D721Med (cell line): ENCODE results near the gene MLC1.
"Not testable (repeated sequence)": the region's sequence is repeated elsewhere in the genome, so short reads cannot be mapped to it uniquely, and the experiment has no call there.

Experiments used
- DNase-seq: peaks from one replicate; pipeline ENCODE4 v3.0.0; 2011; ENCODE audit warnings: low spot score; ENCODE audit not compliant: insufficient read length
- FAIRE-seq: peaks from 2 replicates; lab custom pipeline; 2011; peaks lifted over from hg19 to GRCh38; lab: Jason Lieb, UNC
- TF ChIP-seq, protein P1 (sequence below): IDR thresholded peaks from 2 replicates; pipeline ENCODE4 v1.5.1; 2012; ENCODE audit warnings: mild to moderate bottlenecking, control low read depth; ENCODE audit not compliant: insufficient read depth; ENCODE audit errors: missing control alignments

MLC1 gene

DNA sequence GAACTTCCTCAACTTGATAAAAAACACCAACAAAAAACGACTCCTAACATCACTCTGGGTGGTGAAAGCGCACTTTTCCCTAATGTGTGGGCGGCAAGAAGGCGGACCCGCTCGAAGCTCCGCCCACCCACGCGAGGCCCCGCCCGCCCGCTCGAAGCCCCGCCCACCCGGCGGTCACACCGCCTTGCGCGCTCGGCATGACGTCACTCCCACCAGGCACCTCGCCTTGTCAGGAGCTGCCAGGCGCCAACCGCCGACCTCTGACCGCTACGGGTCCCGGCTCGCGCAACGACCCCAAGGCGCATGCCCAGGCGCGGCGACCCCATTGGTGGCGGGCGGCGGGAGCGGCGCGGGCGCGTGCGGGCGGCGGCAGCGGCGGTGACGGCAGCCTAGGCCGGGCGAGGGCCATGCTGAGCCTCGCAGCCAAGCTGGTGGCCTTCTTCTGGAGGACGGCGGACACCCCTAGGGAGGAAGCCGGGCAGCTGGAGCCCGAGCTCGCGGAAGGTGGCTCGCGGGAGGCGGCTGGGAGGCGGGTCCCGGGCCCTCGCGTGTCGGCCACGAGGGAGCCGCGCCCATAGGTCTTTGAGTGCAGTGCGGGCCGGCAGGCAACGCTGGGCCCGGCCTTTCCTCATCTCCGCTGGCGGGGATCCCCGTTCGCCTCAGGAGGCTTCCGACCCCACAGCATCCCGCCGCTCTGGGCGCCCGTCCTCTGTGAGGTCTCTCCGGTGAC is 4.6 kb upstream of the MLC1 start, which contains the start of gene MOV10L1:
Gene MOV10L1 (plus strand): TSS at position 325 of the 730 bp plus-strand sequence. CDS start 83 bp downstream, at position 408.
- TF ChIP-seq, protein P1, sequence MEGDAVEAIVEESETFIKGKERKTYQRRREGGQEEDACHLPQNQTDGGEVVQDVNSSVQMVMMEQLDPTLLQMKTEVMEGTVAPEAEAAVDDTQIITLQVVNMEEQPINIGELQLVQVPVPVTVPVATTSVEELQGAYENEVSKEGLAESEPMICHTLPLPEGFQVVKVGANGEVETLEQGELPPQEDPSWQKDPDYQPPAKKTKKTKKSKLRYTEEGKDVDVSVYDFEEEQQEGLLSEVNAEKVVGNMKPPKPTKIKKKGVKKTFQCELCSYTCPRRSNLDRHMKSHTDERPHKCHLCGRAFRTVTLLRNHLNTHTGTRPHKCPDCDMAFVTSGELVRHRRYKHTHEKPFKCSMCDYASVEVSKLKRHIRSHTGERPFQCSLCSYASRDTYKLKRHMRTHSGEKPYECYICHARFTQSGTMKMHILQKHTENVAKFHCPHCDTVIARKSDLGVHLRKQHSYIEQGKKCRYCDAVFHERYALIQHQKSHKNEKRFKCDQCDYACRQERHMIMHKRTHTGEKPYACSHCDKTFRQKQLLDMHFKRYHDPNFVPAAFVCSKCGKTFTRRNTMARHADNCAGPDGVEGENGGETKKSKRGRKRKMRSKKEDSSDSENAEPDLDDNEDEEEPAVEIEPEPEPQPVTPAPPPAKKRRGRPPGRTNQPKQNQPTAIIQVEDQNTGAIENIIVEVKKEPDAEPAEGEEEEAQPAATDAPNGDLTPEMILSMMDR, result no peak
- no peak for DNase-seq
- no peak for FAIRE-seq

DNA sequence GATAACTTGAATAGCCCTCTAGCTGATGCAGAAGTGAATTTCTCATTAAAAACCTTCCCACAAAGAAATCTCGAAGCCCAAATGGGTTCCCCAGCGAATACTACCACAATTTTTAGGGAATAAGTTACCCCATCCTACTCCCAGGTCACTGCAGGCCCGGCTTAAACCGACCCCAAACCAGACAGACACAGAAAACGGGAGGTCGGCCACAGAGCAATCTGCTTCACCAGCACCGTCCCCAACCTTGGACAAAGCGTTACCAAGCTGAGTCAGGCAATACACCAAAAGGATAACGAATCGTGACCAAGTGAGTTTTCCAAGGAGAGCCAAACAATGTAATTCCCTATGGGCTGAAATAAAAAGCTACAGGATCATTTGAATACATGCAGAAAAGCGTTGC is 4.0 kb upstream of the MLC1 start:
- no peak for DNase-seq
- FAIRE-seq, result no peak
- TF ChIP-seq, protein P1, result no peak

DNA sequence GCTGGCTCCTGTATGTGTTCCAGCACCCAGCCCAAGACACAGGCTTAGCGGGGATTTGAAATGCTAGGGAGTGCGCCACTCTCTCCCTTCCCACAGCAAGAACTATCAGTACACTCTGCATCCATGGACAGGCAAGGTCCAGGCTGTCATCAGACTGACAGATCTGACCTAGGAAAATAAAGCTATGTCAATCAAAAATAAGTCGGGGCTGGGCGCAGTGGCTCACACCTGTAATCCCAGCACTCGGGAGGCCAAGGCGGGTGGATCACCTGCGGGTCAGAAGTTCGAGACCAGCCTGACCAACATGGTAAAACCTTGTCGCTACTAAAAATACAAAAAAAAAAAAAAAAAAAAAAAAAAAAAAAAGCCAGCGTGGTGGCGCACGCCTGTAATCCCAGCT is 2.9 kb upstream of the MLC1 start:
- TF ChIP-seq, protein P1, result no peak
- DNase-seq (no peak), FAIRE-seq (no peak)

DNA sequence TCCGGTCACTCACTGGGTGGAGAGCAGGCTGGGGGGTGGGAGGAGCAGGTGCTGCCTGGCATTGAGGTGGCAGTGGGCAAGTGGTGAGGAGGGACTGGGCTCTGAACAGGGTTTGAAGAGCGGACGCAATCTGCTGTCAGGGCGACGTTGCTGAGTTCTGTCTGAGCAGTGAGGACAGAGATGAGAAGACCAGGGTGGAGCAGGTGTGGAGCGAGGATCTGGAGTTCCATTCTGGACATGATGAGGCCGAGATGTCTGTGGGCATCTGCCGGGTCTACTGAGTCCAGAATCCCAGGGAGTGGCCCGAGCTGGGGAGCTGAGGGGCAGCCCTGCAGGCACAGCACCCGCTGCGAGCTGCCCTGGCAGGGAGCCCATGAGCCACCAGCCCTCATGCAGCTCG is 2.4 kb upstream of the MLC1 start:
- DNase-seq (no peak), FAIRE-seq (no peak)
- TF ChIP-seq, protein P1, result no peak

DNA sequence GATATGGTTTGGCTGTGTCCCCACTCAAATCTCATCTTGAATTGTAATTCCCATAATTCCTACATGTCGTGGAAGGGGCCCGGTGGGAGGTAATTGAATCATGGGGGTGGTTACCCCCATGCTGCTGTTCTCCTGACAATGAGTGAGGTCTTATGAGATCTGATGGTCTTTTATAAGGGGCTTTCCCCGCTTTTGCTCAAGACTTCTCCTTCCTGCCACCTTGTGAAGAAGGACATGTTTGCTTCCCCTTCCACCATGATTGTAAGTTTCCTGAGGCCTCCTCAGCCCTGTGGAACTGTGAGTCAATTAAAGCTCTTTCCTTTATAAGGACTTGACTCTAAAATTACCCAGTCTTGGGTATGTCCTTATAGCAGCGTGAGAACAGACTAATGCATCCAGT is 1.7 kb upstream of the MLC1 start:
- FAIRE-seq, DNase-seq: not testable (repeated sequence)

DNA sequence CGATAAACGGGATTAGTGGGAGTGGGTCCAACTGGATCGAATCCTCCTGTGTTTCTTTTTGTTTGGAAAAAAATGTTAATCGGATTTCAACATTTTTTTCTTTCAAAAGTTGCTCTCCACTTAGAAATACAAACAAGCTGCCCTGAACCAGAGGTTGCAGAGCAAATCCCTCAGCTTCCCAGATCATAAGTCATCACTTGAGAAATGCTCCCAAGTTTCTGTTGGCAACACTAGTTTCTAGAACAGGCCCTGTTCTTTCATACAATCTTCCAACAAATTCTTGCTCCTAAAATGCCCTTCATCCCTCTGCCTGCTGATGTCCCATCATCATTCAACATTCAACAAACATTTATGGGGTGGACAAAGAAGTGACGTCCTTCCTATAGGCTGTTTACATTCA is 1.3 kb upstream of the MLC1 start:
- TF ChIP-seq, protein P1, result no peak
- DNase-seq, result no peak
- FAIRE-seq, result no peak

DNA sequence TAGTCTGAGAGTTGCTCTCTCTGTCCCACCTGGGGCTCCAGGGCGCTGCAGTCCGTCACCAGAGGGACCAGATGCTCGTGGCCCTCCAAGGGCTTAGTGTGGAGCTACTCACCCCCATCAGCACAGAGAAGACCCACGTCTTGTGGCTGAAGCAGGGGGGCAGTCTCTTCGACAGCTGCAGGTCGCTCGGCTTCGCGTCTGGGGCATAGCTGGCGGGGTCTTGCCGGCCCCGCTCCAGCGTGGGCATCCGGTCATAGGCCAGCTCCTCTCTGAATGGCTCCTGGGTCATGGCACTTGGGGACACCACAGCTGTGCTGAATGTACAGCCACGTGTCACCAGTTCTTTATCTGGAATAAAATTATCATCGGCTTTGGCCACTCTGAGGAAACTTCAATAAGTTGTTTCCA is 608 bp downstream of the MLC1 start:
- TF ChIP-seq, protein P1, result no peak
- FAIRE-seq (no peak), DNase-seq (no peak)

DNA sequence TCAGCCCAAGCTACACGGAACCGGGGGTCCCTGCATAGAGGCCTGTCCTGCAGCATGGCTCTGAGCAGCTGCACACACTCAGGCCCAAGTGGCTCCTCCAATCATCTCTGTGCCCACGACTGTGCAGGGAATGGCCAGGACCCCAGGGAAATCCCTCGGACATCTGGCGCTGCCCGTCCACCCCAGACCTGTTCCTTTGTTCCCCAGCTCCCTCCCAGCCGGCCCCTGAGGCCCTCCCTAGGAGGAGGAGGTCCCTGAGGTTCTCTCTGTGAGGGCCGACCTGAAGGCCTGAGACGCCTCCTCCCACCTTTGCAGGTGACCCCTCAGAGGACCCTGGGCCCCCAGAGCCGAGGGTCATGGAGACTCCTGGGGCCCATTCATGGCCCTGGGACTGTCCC is 1.1 kb downstream of the MLC1 start:
- no peak for FAIRE-seq
- DNase-seq, result no peak
- TF ChIP-seq, protein P1, result no peak
